Rectal smooth muscle tissue (tissue), 1 donor: Measurements from ENCODE around the gene SYTL3.
"Not testable (repeated sequence)": the region's sequence is repeated elsewhere in the genome, so short reads cannot be mapped to it uniquely, and the experiment has no call there.

Experiments used
- H3K27ac ChIP-seq: one replicate; pipeline ENCODE4 v1.7.0; 2013; ENCODE audit warnings: low read depth, low read length, inconsistent platforms
- H3K27me3 ChIP-seq: one replicate; pipeline ENCODE4 v1.7.0; 2013; ENCODE audit warnings: low read length; ENCODE audit not compliant: control insufficient read depth, insufficient read depth
- H3K36me3 ChIP-seq: one replicate; pipeline ENCODE4 v1.7.0; 2013; ENCODE audit warnings: low read length; ENCODE audit not compliant: control insufficient read depth, insufficient read depth
- H3K4me1 ChIP-seq: one replicate; pipeline ENCODE4 v1.7.0; 2013; ENCODE audit warnings: low read length; ENCODE audit not compliant: control insufficient read depth, insufficient read depth
- H3K4me3 ChIP-seq: one replicate; pipeline ENCODE4 v1.7.0; 2013; ENCODE audit warnings: low read length
- H3K9ac ChIP-seq: one replicate; pipeline ENCODE4 v1.7.0; 2013; ENCODE audit warnings: low read length

Gene SYTL3

DNA sequence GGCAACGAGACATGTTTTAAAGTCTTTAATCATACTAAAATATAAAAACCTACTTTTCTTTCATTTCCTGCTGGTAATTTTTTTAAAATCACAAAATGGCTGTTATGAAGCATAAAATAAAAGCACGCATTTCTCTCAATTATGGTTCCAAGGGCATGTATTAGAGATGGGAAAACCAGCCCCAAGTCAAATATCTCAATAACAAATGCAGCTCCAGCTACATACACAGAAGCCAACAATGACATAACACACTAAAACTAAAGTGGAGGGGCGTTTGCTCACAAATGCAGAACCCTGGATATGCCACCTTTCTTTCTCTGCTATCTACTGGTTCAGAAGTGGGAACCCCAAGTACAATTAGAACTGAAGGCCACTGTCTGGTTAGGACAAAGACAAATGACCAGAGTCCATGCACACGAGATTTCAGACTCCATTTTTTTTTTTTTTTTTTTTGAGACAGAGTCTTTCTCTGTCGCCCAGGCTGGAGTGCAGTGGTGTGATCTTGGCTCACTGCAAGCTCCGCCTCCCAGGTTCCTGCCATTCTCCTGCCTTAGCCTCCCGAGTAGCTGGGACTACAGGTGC, 141.5 kb downstream of the SYTL3 start:
- Histone ChIP-seq H3K27me3 (no peaks in the 10 kb centered on the region), H3K27ac (no peak overlapping the region), H3K36me3 (peaks cover 10% of the 10 kb centered on the region), H3K9ac (no peak overlapping the region), H3K4me1 (no peaks in the 10 kb centered on the region), H3K4me3 (no peak overlapping the region)

DNA sequence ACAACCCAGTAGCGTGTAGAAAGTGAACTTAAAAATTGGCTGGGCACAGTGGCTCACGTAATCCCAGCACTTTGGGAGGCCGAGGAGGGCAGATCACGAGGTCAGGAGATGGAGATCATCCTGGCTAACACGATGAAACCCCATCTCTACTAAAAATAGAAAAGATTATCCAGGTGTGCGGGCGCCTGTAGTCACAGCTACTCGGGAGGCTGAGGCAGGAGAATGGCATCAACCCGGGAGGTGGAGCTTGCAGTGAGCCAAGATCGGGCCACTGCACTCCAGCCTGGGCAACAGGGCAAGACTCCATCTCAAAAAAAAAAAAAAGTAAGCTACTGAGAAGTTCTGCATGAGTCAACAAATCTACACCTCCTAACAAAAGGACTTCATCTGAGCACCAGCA, 142.7 kb downstream of the SYTL3 start:
- H3K9ac ChIP-seq, H3K36me3 ChIP-seq, H3K4me1 ChIP-seq, H3K4me3 ChIP-seq, H3K27ac ChIP-seq, H3K27me3 ChIP-seq: not testable (repeated sequence)

DNA sequence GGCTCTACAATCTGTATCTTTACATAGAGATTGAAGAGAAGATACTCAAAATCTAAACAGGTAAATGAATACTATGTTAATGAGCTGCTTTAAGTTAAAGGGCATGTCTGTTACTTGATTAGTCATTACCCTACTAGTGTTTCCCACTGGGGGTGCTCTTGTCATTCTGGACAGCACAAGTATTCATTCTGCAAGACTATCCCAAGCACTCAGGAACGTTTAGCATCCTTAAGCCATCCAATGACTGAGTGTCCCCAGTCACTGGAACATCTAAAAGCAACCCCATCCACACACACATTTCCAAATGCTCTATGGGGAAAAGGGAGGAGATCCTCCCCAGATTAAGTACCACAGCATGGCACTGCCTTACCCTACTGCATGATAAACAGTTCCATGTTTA, 143.6 kb downstream of the SYTL3 start:
- Histone ChIP-seq H3K27ac (no peak overlapping the region), H3K4me1 (no peaks in the 10 kb centered on the region), H3K4me3 (no peak overlapping the region), H3K27me3 (no peaks in the 10 kb centered on the region), H3K9ac (no peak overlapping the region), H3K36me3 (no peaks in the 10 kb centered on the region)

DNA sequence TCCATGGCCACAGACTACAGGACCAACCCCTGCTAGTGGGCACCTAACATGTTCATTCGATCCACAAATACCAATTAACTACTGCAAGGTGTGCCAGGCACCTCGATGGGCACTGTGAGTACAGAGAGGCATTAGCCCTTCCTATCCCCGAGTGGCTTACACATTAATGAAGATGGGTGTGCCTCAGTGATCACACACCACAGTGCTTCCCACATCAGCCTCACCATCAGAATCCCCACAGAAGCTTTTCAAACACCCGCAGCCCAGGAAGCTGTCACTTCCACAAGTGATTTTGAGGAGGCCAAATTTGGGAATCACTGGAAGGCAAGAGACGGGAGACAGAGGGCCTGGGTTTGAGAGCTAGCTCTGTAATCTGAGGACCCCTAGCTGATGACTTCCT, 145.7 kb downstream of the SYTL3 start:
- H3K36me3 ChIP-seq, result no peaks in the 10 kb centered on the region
- H3K4me3 ChIP-seq, result no peak overlapping the region
- peaks cover 4% of the 10 kb centered on the region for H3K4me1 ChIP-seq
- no peaks in the 10 kb centered on the region for H3K27me3 ChIP-seq
- no peak overlapping the region for H3K9ac ChIP-seq
- no peak overlapping the region for H3K27ac ChIP-seq

DNA sequence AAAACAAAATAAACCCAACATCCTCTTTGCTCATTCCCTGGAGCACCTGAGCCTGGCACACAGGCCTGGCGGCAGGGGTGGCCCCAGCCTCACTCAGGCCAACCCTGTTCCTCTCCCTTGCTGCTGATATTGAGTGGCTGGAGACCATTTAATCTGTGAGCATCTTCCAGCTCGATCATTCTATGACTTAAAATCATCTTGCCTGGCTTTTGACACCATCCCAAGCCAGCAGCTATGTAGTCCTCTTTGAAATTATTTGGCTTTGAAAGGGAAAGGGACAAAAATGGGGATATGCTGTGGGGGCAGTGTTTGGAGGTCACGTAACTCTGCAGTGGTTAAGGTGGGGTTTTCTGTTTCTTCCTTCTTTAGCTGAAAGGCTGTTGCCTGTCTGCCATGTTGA, 146.5 kb downstream of the SYTL3 start:
- H3K27ac ChIP-seq, result no peak overlapping the region

DNA sequence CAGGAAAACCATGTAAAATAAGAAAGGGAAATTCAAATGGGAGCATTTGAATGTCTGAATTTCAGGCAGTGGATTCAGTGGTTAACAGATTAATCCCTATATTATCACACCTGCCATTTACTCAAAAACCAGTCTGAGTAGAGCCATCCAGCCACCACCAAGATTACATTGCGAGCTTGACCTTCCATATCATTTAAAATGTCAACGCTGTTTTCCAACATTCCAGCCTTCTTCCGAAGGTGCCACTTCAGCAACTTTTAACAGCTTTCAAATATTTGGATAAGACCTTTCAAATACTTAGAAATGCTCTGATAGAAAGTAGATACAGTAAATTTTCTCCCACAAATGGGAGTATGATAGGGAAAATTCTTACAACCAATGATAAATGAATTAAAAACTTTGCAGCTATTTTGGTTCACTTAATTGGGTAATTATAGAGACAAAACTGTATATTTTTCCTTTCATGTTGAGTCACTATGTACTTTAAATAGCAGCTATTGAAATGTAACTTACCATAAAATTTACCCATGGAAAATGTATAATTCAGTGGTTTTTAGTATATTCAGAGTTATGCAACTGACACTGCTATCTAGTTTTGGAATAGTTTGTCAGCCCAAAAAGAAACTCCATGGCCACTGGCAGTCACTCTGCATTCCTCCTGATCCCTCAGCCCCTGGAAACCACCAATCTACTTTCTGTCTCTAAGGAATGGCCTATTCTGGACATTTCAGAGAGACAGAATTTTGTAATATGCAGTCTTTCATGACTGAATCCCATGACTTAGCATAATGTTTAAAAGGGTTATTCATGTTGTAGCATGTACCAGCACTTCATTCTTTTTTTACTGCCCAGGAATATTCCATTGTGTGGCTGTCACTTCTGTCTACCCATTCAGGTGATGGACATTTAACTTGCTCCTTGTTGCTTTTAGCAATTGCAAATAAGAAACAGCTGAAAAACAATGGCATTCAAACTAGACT, 147.8 kb downstream of the SYTL3 start:
- Histone ChIP-seq H3K27ac (no peak overlapping the region), H3K36me3 (no peaks in the 10 kb centered on the region), H3K9ac (no peak overlapping the region), H3K27me3 (no peaks in the 10 kb centered on the region), H3K4me3 (no peak overlapping the region), H3K4me1 (peaks cover 4% of the 10 kb centered on the region)

More for the DNA sequence above, 146.5 kb downstream of the SYTL3 start:
- Histone ChIP-seq H3K4me3 (no peak overlapping the region), H3K9ac (no peak overlapping the region), H3K27me3 (no peaks in the 10 kb centered on the region), H3K36me3 (no peaks in the 10 kb centered on the region), H3K4me1 (peaks cover 4% of the 10 kb centered on the region)

DNA sequence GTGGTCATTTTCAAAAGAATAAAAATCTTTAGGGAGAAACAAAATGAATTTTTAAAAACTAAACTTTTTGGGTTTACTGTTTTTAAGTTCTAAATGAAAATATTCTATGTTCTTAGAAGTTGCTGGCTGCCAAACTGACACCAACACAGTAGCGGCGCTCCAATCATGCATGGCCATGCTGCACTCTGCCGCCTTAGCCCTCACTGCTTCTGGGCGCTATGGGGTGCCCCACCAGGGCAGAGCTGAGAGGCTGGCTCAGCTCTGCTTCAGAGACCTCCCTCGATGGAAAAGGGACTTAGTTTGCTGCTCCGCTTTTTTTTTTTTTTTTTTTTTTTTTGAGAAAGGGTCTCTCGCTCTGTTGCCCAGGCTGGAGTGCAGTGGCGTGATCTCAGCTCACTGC, 148.5 kb downstream of the SYTL3 start:
- Histone ChIP-seq H3K27ac (no peak overlapping the region), H3K4me1 (peaks cover 4% of the 10 kb centered on the region), H3K4me3 (no peak overlapping the region)

DNA sequence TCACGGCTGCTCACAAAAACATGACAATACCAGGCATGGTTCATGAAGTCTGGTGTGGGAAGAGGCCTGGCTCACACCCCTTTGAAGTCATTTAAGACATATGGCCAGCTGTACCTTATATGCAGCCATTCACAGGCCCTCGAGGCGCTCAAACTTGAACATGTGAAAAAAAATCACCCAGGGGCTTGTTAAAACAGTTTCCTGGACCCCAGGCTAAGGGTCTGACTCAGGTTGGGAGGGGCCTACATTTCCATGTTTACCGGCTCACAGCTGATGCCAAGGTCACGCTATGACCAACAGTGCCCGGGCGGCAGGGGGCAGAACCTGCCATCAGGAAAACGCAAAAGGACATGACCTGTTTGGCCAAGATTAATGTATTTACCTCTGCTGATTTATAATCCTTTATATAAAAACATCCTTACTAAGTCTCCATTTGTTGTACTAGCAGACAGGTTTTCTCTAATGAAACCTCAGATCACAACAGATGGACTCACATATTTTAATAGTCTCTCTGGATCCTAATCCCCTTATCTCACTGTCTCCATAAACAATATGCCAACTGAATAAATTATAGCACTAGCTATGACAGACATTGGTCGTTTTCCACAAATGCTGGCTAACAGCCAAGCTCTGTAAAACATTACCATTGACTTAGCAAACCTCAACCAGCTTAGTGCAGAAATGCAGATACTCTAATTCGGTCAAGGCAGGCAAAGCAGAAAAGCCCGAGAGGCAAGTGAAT, 149.4 kb downstream of the SYTL3 start:
- Histone ChIP-seq H3K27me3 (no peaks in the 10 kb centered on the region), H3K4me1 (peaks cover 4% of the 10 kb centered on the region), H3K9ac (no peak overlapping the region), H3K27ac (no peak overlapping the region), H3K36me3 (no peaks in the 10 kb centered on the region), H3K4me3 (no peak overlapping the region)

More for the DNA sequence above, 148.5 kb downstream of the SYTL3 start:
- H3K27me3 ChIP-seq, result no peaks in the 10 kb centered on the region
- H3K36me3 ChIP-seq, result no peaks in the 10 kb centered on the region
- H3K9ac ChIP-seq, result no peak overlapping the region

DNA sequence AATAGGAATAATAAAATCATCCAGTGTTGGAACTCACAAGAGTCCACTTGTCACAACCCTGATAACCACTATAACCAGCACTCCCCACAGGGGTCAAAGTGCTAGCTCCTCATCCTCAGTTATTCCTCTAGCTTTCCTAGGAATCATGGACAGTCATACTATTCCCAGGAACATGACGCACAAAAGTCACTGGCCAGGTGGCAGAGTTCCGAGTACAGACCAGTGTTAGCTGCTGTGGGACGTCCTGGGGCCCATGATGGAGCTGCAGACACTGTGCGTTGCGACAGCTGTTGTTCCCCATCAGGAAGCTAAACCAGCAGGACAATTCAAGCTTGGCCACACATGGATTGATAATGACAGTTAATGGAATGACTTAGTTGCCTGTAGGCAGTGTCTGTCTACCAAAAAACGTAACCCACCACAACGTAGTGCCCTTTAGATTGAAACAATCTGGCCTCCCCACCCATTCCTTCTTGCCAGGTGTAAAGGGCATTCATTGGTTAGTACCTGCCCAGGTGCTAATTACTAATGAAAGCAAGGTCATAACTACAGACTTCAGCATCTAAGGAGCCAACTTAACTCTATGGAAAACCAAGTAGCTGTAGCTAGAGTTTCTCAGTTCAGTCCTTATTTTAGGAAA, 151.9 kb downstream of the SYTL3 start:
- Histone ChIP-seq H3K9ac (no peak overlapping the region), H3K27me3 (no peaks in the 10 kb centered on the region), H3K27ac (no peak overlapping the region), H3K4me3 (no peak overlapping the region), H3K4me1 (peaks cover 4% of the 10 kb centered on the region), H3K36me3 (no peaks in the 10 kb centered on the region)

DNA sequence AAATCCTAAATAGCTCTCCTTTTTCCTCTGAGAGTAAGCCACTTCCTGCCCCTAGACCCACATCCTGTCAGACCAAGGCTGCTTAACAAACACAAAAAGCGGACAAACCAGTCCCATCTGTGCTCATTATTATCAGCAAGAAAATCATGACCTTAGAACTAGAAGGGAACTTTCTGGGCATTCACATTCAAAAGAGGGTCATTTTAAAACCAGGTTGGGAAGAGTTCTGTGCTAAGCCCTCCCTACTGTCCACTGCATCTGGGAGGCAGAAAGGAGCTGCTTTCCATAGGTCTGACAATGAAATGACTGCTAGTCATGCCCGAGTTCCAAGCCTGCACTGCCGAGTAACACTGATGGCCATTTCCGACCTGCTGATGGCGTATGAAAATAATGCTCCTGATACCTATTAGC, 153.9 kb downstream of the SYTL3 start:
- Histone ChIP-seq H3K9ac (no peak overlapping the region), H3K27me3 (no peaks in the 10 kb centered on the region), H3K27ac (no peak overlapping the region), H3K4me3 (no peak overlapping the region), H3K4me1 (peaks cover 4% of the 10 kb centered on the region), H3K36me3 (no peaks in the 10 kb centered on the region)

DNA sequence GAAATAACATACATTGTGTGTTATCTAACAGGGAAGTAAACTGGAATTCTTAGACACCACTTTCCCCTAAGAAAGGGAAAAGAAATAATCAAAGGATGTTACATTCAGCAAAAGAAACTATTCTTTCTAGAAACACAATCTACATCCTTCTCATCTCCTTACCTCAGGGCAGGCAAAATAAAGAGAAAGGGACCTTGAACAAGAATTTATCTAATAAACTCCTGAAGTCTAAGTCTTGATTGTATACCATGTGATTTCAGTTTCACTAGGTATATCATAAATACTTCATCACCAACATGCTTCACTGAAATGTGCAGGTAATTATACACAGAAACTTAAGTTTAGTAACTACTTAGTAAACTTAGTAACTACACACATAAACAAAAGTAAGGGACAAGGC, 154.4 kb downstream of the SYTL3 start:
- Histone ChIP-seq H3K27me3 (no peaks in the 10 kb centered on the region), H3K36me3 (no peaks in the 10 kb centered on the region), H3K9ac (no peak overlapping the region), H3K4me3 (no peak overlapping the region), H3K4me1 (peaks cover 4% of the 10 kb centered on the region), H3K27ac (no peak overlapping the region)
